HG03064 (cell line): ENCODE measurements around the gene JMJD4.

Experiments
- ATAC-seq: cut with Tn5 transposase; IDR thresholded peaks from one replicate; pipeline ENCODE4 v1.9.1; 2021; ENCODE audit warnings: low read depth; ENCODE audit not compliant: unreplicated experiment

JMJD4 gene

DNA sequence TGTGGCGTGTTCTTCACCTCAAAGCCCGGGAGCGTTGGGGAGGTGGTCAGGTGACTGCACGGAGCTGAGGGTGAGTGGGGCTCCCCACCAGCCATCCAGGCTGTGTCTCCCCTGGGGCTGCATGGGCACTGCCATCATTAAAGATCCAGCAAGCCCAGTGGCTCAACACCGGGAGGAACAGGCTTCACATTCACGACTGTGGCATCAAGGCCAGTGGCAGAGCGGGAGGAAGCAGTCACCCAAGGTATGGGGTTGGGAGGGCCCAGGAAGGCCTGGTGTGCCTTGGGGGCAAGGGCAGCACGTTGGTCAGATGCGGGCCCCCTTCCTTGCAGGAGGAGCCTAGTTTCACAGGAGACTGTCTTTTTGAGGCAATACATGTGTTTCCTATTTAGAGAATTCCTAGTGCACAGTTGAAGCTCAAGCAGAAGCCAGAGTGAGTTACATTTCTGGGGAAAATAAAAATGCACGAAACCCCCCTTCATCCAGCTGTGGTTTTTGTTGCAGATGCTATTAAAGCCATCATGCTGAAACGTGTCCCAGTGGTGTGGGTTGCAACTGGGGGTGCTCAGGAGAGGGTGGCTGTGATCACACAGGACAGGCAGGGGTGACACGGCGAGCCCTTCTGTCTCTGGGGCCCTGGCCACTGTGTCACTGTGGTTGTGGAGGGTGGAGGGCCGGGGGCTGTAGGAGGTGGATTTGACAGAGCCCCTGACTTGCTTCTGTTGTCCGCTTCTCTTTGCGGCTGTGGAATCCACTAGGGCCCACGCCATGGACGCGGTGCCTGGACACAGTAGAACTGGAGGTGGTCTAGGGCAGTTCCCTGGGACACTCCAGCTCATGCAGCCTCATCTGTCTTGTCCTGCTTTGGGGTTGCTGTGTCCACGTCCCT, 34.2 kb upstream of the JMJD4 start:
- ATAC-seq: no peak

DNA sequence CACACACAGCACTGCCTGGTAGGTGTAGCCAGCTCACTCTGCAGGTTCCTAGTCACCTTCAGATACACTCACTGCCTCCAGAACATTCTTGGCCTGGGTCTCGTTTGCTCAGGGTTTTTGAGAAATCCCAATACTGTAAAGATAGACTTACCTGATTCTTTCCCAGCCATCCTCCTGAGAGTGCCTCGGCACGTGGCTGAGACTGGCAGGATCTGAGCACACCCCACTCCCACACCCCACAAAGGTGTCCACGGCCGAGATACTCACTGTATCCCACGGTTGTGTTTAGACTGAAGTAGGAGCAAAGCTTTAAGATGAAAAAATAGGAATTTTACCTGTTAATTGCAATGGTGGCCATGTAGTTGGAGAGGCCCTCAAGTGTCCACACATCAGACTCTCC, 33.5 kb upstream of the JMJD4 start:
- ATAC-seq: no peak

DNA sequence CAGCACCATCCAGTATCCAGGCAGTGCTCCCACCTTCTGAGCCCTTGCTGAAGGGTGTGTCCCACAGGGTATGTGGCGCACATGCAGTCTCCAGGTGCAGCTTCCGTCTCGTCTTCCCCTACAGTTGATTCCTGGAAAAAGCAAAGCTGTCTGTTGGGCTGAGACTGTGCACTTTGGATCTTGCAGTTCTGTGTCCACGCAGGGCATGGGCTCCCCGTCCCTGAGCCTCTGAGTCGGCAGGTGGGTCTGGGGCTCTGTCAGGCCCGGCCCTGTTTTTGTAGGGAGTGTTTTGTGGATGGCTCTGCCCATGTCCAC, 33.0 kb upstream of the JMJD4 start:
- no peak for ATAC-seq

DNA sequence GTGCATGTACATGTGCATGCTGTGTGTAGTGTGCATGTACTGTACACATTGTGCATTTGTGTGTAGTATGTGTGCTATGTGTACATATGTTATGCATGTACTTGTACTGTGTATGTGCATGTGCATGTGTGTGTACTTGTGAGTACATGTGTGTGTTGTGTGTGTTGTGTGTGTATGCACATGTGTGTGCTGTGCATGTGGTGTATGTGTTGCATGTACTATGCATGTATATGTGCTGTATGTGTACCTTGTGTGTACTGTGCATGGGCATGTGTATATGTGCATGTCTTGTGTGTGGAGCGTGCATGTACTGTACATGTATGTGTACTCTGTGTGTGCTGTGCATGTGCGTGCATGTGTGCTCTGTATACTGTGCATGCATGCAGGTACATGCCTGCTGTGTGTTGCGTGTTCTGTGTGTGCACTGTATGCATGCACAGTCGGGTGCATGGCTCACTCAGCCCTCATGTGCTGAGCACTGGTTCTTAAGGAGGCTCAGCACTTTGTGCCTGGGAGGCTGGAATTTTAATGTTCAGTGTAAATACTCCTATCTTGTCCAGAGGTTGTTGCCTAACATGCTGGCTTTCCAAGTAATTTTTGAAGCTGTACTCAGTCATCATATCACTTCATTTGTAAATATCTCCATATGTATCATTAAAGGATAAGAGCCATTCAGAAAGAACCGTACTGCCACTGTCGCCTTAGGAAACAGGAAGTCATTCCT, 32.5 kb upstream of the JMJD4 start:
- no peak for ATAC-seq

DNA sequence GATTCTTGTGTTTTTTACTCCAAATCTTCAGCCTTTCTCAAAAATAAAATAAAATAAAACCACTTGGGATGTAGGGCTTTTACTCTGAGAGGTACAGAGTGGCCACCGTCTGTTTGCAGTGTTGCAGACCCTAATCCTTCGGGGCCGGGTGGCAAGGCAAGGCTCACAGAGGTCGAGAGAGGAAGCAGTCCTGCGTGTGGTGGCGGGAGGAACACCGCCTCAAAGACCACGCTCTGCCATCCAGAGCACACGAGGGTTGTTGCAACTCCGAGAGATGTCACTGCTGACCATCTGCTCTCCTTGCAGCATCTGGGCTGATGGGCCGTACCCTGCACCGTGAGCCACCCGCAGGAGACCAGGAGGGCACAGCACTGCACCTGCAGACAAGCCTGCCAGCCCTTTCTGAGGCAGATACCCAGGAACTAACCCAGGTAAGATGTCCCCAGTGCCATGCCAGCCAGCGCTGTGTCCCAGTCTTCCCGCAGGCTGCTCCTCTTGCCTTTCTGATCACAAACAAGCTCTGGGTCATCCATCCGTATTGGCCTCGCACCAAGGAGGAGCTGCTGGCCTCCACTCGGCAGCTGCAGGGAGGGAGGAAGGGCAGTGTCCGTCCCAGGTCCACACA, 31.7 kb upstream of the JMJD4 start:
- ATAC-seq: no peak

DNA sequence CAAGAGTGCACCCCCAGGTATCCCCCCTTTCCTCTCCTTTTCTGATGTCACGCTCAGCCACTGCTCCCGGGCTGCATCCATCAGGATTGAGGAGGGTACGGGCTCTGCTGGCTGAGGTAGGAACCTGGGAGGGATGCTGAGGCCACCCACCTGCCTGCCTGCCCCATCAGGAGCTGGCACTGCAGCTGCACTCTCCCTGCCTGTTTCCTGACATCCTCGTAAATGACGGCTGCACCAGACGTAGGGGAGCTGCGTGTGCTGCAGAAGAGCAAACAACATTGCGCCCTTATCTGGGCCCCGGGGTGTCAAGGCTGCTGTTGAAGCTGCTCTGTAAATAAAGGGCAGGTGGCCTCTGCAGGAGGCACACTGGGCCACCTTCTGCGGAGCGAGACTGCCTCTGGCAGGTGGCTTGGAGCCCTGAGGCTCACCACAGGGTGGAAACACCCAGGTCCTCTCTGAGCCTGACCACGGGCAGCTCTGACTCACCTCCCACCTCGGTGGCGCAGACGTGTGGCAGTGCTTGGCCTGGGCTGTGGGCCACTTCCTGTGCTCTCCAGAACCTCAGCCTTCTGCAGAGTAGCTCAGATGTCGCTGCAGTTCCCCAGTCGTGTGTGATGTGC, 31.0 kb upstream of the JMJD4 start:
- ATAC-seq: no peak

DNA sequence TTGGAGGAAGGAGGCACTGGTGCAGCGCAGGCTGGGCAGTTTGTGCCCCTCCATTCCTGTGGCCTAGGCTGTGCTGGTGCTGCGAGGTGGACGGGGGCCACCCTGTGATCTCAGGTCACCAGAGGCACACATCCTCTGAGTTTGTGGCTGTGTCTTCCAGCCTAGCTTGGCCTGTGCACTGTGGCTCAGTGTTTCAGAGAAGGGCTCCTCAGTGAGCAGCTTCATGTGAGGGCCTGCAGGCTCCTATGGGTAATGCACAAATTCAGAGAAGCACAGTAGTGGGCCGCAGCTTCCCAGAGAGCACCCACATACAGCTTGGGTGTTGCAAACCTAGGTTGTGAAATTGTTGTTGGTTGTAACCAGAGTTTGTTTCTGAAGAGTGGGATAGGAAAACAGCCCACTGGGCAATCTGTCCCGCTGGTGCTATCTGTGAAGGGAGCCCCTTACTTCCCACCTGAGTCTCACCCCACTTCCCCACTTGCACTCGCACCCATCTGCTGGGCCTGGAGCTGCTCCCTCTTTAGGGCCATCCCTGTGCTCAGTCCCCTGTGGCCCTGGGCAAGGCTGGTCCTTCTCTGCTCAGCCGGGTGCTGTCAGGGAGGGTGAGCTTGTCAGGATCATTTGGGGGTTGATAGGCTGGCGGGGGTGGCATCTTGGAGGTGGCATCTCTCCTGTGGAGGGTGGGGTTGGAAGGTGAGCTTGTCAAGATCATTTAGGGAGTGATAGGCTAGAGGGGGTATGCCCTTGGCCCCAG, 30.3 kb upstream of the JMJD4 start:
- no peak for ATAC-seq

DNA sequence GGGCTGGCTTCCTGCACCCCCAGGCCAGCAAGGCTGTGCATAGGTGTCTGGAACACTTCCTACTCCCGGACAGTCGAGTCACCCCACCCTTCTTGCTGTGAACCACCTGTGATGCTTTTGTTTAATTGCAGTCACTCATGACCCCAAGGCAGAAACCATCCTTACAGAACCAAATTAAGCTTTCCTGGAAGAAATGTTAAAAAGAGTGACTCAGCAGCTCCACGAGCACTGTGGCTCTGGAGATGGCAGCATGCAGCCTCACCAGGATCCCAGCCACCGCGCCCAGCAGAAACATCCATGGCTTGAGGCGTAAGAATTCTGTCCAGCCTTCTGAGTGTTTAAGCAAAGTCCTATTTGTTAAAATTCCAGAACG, 28.9 kb upstream of the JMJD4 start:
- ATAC-seq: no peak

DNA sequence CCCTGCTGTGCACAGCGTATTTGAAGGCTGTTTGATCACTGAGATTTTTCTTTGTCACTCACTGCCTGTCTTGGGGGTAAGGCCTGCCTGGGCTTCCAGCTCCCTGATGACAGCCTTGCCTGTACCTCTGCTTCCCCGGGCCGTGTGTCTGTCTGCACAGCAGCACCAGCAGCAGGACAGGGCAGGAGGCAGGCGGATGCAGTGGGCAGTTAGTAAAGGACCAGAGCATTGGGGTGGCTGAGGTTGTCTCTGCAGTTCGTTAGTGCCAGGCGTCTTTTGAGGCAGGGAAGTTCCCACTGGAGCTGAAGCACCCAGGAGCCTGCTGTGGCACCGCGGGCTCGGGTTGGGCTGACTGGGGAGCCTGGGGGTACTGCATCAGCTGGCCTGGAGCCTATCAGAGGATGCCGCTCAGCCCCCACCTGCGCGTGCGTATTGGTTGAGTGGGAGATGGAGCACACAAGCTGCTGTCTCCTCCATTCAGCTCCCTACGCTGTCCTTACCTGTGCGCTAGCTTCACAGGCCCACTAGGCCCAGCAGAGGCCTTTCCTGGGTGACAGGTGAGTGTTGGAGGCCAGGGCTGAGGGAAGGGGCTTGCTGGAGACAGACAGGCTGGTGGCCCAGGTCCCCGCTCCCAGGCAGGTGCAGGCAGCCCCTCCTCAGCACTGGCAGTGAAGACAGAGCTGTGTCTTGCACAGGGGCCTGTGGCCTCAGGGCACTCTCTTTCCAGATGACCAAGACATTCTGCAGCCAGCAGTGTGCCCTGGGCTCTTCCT, 28.3 kb upstream of the JMJD4 start:
- ATAC-seq: no peak

DNA sequence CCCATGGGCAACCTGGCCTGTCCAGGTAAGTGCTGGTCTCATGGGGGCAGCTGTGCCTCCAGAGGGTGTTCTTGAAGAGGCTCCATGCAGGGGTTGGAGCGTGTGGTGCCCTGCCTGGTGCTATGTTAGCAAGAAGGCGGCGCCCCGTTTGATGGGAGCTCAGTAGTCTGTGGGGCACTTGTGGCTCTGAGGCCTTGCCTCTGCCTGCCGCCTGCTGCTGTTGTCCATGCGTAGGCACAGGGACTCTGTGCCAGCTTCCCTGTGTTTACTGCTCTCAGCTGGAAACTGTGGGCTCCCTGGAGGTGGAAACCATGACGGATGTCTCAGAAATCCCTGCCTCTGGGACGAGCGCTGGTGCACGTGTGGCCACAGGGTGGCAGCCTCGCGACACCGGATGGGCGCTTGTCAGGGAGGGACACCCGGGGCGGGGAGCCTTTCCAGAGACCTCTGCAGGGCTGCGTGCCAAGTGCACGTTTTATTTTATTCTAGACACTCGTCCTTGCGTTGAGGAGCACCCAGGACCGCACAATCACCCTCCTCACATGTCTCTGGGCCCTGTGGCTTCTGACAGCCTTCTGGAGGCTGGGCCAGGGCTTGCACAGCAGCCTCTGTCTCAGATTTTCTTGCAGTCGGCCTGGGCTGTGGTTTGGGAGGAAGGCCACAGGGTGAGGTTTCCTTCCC, 27.3 kb upstream of the JMJD4 start:
- ATAC-seq: peak; percentile 72

DNA sequence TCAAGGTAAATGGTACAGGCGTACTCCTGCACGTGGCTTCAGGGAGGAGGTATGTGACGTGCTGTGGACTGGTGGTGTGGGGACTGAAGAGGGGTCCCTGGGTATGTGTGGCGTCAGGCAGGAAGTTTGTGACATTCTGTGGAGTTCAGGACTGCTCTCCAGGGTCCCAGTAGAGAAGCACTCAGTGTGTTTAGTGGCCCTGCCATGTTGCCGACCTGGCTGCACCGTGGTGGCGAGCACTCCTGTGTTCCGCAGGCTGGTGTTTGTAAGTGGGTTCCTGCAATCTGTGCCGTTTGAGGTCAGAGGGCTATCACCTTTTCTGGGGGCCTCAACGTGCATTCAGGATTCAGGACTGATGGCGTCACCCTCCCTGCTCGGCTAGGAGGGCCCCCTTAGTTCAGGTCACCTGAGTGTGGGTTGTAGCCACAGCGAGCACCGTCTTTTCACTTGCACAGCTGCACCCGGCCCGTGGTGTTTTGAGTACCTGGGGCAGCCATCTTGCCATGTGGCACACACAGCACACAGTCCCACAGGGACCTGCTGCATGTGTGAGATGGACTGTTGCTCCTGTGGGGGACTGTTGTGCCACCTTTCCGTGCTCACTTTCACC, 26.6 kb upstream of the JMJD4 start:
- ATAC-seq: no peak

DNA sequence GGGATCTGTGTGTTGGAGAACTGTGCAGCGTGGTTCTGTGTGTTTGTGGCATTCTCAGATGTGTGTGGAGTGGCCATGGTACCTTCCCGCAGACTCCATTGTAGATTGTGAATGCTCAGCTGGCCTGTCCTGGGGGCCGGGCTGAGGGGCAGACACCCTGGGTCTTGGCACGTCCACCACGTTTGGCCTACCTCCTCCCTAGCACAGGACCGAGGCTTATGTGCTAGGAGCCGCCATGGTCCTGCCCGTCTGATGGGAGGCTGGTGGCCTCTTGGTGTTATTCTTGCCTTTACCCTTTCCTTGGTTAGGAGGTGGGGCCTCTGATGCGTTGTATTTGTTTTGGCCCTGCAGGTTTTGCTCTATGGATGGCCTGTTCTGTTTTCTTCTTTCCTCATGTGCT, 25.3 kb upstream of the JMJD4 start:
- ATAC-seq: no peak

DNA sequence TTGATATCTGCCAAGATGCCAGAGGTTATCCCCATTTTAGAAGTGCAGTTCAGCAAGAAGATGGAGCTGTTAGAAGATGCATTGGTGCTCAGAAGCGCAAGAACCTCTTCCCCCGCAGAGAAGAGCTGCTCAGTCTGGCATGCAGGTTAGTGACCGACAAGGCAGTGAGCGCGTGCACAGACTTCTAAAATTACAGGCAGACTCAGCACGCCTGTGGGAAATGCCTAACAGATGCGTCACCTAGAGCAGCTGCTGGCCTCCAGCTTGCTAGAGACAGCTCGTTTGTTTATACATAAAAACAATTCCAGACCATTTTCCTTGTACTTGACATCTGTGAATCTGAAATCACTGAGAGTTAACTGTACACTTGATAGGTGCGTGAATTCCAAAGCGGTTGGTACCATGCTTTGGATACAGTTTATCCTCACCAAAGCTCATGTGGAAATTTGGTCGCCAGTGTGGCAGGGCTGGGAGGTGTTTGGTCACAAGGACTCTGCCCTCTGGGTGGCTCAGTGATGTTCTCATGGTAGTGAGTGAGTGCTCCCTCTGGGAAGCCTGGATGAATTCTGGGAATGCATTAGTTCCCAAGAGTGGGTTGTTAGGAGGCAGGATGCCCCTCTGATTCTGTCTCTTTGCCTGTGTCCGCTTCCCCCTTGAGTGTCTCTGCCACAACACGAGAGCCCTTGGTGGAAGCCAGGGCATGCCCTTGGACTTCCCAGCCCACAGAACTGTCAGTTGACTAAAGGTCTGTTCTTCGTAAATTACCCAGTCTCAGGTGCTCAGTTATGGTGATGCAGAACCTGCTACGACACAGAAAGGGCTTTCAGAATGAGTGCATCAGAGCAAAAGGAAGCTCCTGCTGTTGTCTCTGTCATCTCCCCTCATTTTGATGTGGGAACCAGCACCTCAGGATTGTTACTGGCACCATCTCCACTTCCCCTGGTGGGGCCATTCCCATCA, 24.5 kb upstream of the JMJD4 start:
- no peak for ATAC-seq

DNA sequence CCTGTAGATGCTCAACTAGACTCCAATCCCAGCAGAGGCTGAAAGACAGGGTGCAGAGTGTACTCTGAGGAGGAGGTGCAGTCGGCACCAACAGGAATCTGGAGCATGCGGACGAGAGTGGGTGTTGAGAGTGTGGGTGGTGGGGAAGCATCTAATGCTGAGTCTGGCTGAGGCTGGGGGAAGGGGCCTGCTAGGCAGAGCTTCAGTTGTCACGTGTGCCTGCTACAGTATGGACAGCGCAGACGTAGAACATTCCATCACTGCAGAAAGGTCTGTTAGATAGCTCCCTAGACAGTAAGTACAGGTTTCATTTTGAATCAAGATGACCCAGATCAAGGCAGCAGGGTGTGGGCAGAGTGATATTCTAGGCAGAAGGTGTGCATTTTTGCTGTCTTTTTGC, 23.3 kb upstream of the JMJD4 start:
- no peak for ATAC-seq

DNA sequence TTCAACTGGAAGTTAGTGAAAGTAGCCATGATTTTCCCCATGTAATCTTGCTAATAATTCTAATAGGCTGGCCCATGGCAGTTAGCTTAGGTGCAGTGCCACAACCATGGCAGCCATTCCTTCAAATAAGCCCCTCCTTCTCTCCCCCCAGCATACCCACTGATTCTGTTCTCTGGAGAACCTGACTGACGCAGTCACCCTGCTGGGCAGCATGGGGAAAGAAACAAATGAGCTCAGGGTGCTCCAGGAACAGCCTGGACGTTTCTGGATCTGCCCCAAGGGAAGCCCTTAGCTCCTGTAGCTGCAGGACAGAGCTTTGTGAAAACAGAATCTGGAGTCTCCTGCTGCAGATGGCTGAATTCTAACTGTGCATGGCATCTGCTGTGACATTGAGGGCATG, 22.7 kb upstream of the JMJD4 start:
- ATAC-seq: no peak

DNA sequence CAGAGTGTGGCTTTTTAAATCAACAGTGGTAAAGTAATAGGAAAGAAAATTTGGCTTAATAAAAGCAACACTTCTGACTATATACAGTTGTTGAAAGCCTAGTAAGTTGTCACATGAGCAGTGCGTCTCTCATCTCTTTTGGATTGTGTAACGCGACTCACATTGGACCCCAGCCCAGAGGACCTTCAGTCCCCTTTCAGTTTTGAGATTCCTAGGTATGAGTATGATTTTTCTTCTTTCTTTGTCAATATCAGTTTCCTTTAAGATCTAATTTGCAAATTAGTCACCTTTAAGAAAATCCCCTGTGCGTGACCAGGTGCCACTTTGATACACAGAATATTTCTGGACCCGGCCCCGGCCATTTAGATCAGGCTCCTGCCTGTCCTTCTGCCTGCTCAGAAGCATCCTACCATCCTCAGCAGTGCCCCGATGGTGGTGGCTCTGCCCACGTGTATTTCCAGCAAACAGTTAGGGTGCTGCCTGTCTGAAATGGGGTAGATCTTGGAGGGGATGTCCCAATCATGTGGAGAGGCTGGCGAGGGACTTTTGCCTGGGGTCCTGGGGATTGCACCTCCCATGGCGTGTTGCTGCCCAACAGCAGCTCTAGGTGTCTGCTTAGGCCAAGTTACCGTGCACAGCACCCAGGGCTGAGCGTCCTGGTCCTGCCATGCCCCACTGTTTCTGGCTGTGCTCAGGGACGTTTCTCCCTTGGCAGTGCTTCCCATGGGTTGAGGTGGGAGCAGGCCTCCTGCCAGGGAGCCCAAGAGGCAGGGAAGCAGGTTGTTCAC, 21.3 kb upstream of the JMJD4 start:
- no peak for ATAC-seq

DNA sequence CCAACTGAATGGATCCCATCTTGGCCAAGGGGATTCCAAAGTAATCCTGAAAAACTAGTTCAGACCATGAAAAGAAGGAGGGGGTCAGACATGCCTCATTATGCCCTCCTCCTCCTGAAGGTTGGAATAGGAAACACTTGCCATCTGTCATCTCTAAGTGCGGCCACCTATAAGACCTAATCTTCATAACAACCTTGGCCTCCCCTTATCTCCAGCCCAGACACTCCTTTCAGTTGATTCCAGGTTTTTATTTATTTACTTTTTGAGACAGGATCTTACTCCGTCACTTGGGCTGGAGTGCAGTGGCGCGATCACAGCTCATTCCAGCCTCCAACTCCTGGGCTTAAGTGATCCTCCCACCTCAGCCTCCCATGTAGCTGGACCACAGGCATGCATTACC, 19.9 kb upstream of the JMJD4 start:
- ATAC-seq: no peak
